Measurements from ENCODE around the gene PLA1A.

GRCh38 chr3:119677641-119677934 lies 79.9 kb downstream of the PLA1A start:
- TF ChIP-seq YY1 (IDR thresholded peaks at IDR 0.05; ENCODE audit: insufficient read depth, insufficient read length) (no peak), SUZ12 (IDR thresholded peaks at IDR 0.05; ENCODE audit: extremely low read depth, insufficient read depth, insufficient read length) (no peak), ZNF274 (IDR thresholded peaks at IDR 0.05; ENCODE audit: low read depth, low read length) (no peak)
